ENCODE measurements around the gene PRSS3. TPM values are rescaled to one million over a fixed set of nuclear protein-coding genes. Genes with fewer than 3 reads are reported as not detected.
A peak's percentile ranks its signal among the peaks of the same experiment; 100 is the strongest.

PRSS3 gene
- polyA plus RNA-seq, 1 donor from 2014 or later, result not detected

- Histone ChIP-seq H3K9me3 (ENCODE audit: low read length) (no peaks in the 10 kb centered on the region), H3F3A (ENCODE audit: insufficient read depth, low read length, poor library complexity, severe bottlenecking) (no peaks in the 10 kb centered on the region), H2AFZ (ENCODE audit: low read depth, low read length) (peak overlapping the region; percentile 56), H3K4me2 (ENCODE audit: low read length) (no peak overlapping the region), H3K4me3 (ENCODE audit: low read length) (peak overlapping the region; percentile 77), H3K36me3 (ENCODE audit: insufficient read depth, low read length) (no peaks in the 10 kb centered on the region), H3K27ac (ENCODE audit: low read length) (peak overlapping the region; percentile 97), H3K9me2 (ENCODE audit: insufficient read depth, low read length) (no peaks in the 10 kb centered on the region), H3K27me3 (ENCODE audit: insufficient read depth, low read depth, low read length) (no peaks in the 10 kb centered on the region), H4K20me1 (ENCODE audit: insufficient read depth) (no peaks in the 10 kb centered on the region), H3K79me2 (replicated peaks; ENCODE audit: insufficient read depth, low read length) (peaks cover 50% of the 10 kb centered on the region), H3K9ac (ENCODE audit: low read length) (peak overlapping the region; percentile 99)
- peak; percentile 50 for TF ChIP-seq POLR2AphosphoS5 (IDR thresholded peaks at IDR 0.05)
- TF ChIP-seq EP300 (conservative IDR thresholded peaks at IDR 0.05; ENCODE audit: poor library complexity, severe bottlenecking), result no peak
- no peak for TF ChIP-seq RAD21 (conservative IDR thresholded peaks at IDR 0.05)
- TF ChIP-seq TAF1 (IDR thresholded peaks at IDR 0.05; ENCODE audit: low read depth), result peak; percentile 69
- TF ChIP-seq SMC3 (conservative IDR thresholded peaks at IDR 0.05; ENCODE audit: poor library complexity), result no peak
- TF ChIP-seq EZH2 (IDR thresholded peaks at IDR 0.05; ENCODE audit: borderline replicate concordance, insufficient read depth, low read length, poor library complexity, severe bottlenecking), result no peak
- TF ChIP-seq REST (IDR thresholded peaks at IDR 0.05; ENCODE audit: borderline replicate concordance), result peak; percentile 30
- TF ChIP-seq MXI1 (conservative IDR thresholded peaks at IDR 0.05; ENCODE audit: poor library complexity, severe bottlenecking), result peak; percentile 20
These were observed 22.2 kb downstream of the PRSS3 start for GRCh38 chr9:33817327-33818166.

- no peaks in the 10 kb centered on the region for H3K9me3 ChIP-seq (ENCODE audit: low read length)
- no peaks in the 10 kb centered on the region for H4K20me1 ChIP-seq (ENCODE audit: insufficient read depth)
- H3F3A ChIP-seq (ENCODE audit: insufficient read depth, low read length, poor library complexity, severe bottlenecking), result no peaks in the 10 kb centered on the region
- no peaks in the 10 kb centered on the region for H3K9me2 ChIP-seq (ENCODE audit: insufficient read depth, low read length)
- peaks cover 57% of the 10 kb centered on the region for H3K79me2 ChIP-seq (replicated peaks; ENCODE audit: insufficient read depth, low read length)
- peak; percentile 19 for TF ChIP-seq TAF1 (IDR thresholded peaks at IDR 0.05; ENCODE audit: low read depth)
- TF ChIP-seq POLR2AphosphoS5 (IDR thresholded peaks at IDR 0.05), result peak; percentile 13
- no peak for TF ChIP-seq CTCF (IDR thresholded peaks at IDR 0.05; ENCODE audit: poor library complexity, severe bottlenecking)
- TF ChIP-seq EZH2 (IDR thresholded peaks at IDR 0.05; ENCODE audit: borderline replicate concordance, insufficient read depth, low read length, poor library complexity, severe bottlenecking), result no peak
- peak; percentile 26 for TF ChIP-seq MXI1 (conservative IDR thresholded peaks at IDR 0.05; ENCODE audit: poor library complexity, severe bottlenecking)
- peak overlapping the region; percentile 77 for H3K4me3 ChIP-seq (ENCODE audit: low read length)
- peak overlapping the region; percentile 85 for H3K4me2 ChIP-seq (ENCODE audit: low read length)
- no peaks in the 10 kb centered on the region for H3K27me3 ChIP-seq (ENCODE audit: insufficient read depth, low read depth, low read length)
- H2AFZ ChIP-seq (ENCODE audit: low read depth, low read length), result no peak overlapping the region
- peak overlapping the region; percentile 99 for H3K9ac ChIP-seq (ENCODE audit: low read length)
- no peaks in the 10 kb centered on the region for H3K36me3 ChIP-seq (ENCODE audit: insufficient read depth, low read length)
- H3K27ac ChIP-seq (ENCODE audit: low read length), result peak overlapping the region; percentile 97
These were observed 22.9 kb downstream of the PRSS3 start for GRCh38 chr9:33818167-33818846.
